ENCODE measurements around the gene PUM2.
"Not testable (repeated sequence)": the region's sequence is repeated elsewhere in the genome, so short reads cannot be mapped to it uniquely, and the experiment has no call there.

PUM2 gene

DNA sequence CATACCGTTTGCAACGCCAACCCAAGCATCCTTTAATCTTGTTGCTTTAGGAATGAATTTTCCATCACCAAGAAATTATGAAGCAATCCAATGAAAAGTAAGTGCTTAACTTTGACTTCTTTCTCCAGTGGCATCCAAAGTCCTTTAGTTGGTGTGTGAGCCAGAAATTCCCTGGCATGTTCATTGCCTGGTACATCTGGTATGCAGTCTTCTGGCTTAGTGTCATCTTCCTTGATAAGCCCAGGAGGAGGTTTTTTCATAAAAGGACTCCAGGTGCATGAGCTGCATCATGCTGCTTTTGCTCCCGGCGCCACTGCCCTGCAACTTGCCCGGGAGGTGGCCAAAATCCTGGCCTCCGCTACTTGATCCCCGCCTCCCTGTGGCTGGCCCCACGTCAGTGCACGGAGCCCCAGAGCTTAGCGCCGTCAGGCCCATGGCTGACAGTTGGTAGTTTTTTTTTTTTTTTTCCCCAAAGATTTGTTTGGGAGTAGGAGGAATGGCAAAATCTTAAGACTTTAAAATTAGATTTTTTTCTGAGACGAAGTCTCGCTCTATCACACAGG, 58.7 kb downstream of the PUM2 start:
- H3K4me1 Mint-ChIP-seq: peaks cover 12% of the 10 kb centered on the region
- H3K27ac Mint-ChIP-seq (ENCODE audit: low read depth): peak overlapping the region; percentile 21
- DNase-seq (ENCODE audit: low spot score in 2 of 2) (no peak), ATAC-seq (replicated peaks; ENCODE audit: extremely low read depth, poor library complexity, severe bottlenecking) (no peak)
- peaks cover 41% of the 10 kb centered on the region for H3K36me3 Mint-ChIP-seq (ENCODE audit: insufficient read depth)
- no peaks in the 10 kb centered on the region for H3K27me3 Mint-ChIP-seq
- H3K4me3 Mint-ChIP-seq: no peak overlapping the region
- no peaks in the 10 kb centered on the region for H3K9me3 Mint-ChIP-seq

DNA sequence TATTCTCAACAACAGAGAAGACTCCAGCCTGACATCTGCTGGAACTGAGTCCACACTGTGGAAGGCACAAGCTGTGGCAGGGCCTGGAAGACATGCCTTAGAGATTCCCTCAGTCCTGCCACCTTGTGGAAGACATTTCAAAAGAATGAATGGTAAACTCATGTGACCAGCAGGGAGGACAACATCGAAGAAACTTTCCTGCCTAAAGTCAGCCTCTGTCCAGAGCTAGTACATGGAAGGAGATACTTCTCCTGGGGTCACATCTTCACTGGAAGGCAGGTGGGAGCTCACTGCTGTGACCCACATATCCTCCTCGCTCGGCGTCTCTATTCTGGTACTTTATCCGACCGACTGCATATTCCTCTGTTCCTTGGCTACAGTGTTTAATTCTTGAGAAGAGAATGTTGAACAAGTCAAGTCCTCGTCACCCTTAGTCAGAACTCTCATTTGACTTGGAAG, 59.5 kb downstream of the PUM2 start:
- no peak for ATAC-seq (replicated peaks; ENCODE audit: extremely low read depth, poor library complexity, severe bottlenecking)
- Mint-ChIP-seq H3K36me3 (ENCODE audit: insufficient read depth) (peaks cover 36% of the 10 kb centered on the region), H3K4me3 (no peak overlapping the region), H3K4me1 (peaks cover 6% of the 10 kb centered on the region), H3K27me3 (no peaks in the 10 kb centered on the region), H3K27ac (ENCODE audit: low read depth) (peak overlapping the region; percentile 21), H3K9me3 (no peaks in the 10 kb centered on the region)
- no peak for DNase-seq (ENCODE audit: low spot score in 2 of 2)

DNA sequence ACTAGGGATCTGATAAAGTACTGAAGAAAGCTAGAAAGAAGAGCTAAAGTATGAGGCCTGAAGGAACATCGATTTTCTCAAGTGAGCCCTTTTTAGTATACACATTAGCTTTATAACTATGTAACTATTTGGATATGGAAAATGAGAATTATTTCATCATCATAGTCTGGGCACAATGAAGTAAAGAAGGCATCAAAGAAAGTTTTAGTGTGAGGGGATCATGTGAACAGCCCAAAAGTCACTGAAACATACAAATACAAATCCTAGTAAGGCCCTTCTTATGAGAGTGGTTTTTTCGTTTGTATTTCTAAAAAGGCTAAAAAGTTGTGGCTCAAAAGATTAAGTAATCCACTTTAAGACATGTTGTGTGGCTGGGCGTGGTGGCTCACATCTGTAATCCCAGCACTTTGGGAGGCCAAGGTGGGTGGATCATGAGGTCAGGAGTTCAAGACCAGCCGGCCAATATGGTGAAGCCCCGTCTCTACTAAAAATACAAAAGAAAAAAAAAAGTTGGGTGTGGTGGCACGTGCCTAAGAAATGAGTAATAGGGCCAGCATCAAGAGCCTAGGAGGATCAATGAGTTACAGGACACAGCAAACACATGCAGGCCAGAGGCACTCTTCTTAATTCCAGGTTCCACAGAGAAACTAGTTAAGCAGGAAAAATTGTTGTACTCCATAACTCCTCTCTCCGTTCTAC, 61.9 kb downstream of the PUM2 start:
- H3K9me3 Mint-ChIP-seq: no peaks in the 10 kb centered on the region
- H3K4me1 Mint-ChIP-seq: peaks cover 6% of the 10 kb centered on the region
- no peaks in the 10 kb centered on the region for H3K27me3 Mint-ChIP-seq
- no peak overlapping the region for H3K4me3 Mint-ChIP-seq
- ATAC-seq (replicated peaks; ENCODE audit: extremely low read depth, poor library complexity, severe bottlenecking): no peak
- no peak for DNase-seq (ENCODE audit: low spot score in 2 of 2)
- H3K27ac Mint-ChIP-seq (ENCODE audit: low read depth): no peak overlapping the region
- H3K36me3 Mint-ChIP-seq (ENCODE audit: insufficient read depth): peaks cover 31% of the 10 kb centered on the region

DNA sequence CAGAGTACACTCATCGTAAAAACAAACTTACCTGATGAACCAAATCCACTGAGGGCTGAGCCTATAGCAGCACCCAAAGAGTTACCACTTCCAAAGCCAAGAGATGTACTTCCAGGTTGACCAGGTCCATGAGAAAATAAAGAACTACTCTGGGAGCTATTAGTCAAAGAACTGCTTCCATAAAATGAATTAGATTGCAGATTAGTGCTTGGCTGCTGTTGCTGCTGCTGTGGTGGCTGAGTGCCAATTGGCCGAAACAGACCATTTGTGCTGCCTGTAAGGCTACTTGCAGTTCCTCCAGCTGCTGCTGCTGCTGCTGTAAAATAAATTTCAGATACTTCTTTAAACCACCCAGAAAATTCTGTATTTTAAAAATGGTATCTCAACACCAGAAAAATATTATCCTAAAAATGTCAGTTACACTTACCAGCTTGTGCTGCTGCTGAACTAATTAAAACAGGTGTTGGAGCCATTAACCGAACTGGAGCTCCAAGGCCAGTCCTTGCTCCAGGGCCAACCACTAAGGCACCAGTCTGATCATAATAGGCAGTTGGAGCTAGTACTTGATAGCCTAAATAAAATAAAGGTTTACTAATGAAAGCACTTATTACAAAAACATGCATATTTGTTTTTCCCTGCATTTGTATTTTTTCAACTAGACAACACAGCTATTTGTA, 67.6 kb downstream of the PUM2 start:
- Mint-ChIP-seq H3K9me3 (no peaks in the 10 kb centered on the region), H3K36me3 (ENCODE audit: insufficient read depth) (peaks cover 36% of the 10 kb centered on the region)

DNA sequence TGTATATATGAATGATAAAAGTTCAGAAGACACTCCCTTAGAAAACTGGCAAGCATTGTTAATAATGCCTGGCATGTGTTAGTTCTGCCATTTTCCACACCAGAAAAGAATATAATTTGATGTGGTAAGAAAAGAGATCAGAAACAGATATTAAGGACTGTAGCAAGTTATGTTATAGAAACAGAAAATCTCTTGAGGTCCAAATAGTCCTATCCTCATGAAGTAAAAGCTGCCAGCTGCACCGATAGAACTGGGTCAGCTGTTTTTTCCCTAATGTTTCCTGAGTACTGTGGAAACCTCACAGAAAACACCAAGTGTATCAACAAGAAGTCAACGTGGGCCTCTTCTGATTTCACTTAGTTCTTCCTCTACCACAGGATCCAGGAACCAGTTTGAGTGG, 68.8 kb downstream of the PUM2 start:
- Mint-ChIP-seq H3K4me3 (no peak overlapping the region), H3K4me1 (peaks cover 15% of the 10 kb centered on the region), H3K36me3 (ENCODE audit: insufficient read depth) (peaks cover 36% of the 10 kb centered on the region), H3K9me3 (no peaks in the 10 kb centered on the region), H3K27me3 (no peaks in the 10 kb centered on the region), H3K27ac (ENCODE audit: low read depth) (peak overlapping the region; percentile 10)
- no peak for DNase-seq (ENCODE audit: low spot score in 2 of 2)
- no peak for ATAC-seq (replicated peaks; ENCODE audit: extremely low read depth, poor library complexity, severe bottlenecking)

More for the DNA sequence above, 67.6 kb downstream of the PUM2 start:
- H3K4me1 Mint-ChIP-seq: peaks cover 15% of the 10 kb centered on the region
- H3K27me3 Mint-ChIP-seq: no peaks in the 10 kb centered on the region
- DNase-seq (ENCODE audit: low spot score in 2 of 2): no peak
- H3K27ac Mint-ChIP-seq (ENCODE audit: low read depth): peak overlapping the region; percentile 19
- ATAC-seq (replicated peaks; ENCODE audit: extremely low read depth, poor library complexity, severe bottlenecking): no peak
- no peak overlapping the region for H3K4me3 Mint-ChIP-seq

DNA sequence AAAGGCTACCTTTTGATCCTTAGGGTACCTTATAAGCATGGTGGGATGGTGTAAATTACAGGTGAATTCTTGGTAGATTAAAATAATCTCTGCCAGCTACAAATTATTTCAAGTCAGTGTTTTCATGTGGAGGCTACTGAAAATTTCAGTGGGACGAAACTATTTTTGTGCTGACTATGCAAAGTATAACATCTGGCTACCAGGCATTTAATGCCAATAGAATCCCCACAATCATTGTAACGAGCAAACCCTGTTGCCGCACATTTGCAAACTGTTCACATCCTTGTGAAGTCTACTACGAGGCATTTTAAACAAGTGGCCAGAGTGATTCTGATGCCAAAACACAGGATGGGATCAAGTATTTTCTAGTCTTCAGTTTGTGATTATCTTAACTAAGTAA, 77.6 kb downstream of the PUM2 start:
- Mint-ChIP-seq H3K27ac (ENCODE audit: low read depth) (no peak overlapping the region), H3K36me3 (ENCODE audit: insufficient read depth) (peaks cover 10% of the 10 kb centered on the region), H3K9me3 (no peaks in the 10 kb centered on the region), H3K27me3 (no peaks in the 10 kb centered on the region), H3K4me1 (no peaks in the 10 kb centered on the region), H3K4me3 (no peak overlapping the region)
- ATAC-seq (replicated peaks; ENCODE audit: extremely low read depth, poor library complexity, severe bottlenecking) (no peak), DNase-seq (ENCODE audit: low spot score in 2 of 2) (no peak)

DNA sequence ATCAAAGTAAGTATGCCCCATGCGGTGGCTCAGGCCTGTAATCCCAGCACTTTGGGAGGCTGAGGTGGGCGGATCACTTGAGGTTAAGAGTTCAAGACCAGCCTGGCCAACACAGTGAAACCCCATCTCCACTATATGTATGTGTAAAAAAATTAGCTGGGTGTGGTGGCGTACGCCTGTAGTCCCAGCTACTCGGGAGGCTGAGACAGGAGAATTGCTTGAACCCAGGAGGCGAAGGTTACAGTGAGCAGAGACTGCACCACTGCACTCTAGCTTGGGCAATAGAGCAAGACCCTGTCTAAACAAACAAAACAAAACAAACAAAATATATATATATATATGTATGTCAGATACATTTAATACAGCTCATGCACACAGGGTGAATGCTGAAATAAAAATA, 82.3 kb downstream of the PUM2 start:
- H3K4me1 Mint-ChIP-seq; H3K27ac Mint-ChIP-seq (ENCODE audit: low read depth); ATAC-seq (replicated peaks; ENCODE audit: extremely low read depth, poor library complexity, severe bottlenecking); H3K4me3 Mint-ChIP-seq; H3K9me3 Mint-ChIP-seq; DNase-seq (ENCODE audit: low spot score in 2 of 2); H3K27me3 Mint-ChIP-seq: not testable (repeated sequence)
- H3K36me3 Mint-ChIP-seq (ENCODE audit: insufficient read depth): peaks cover 21% of the 10 kb centered on the region

DNA sequence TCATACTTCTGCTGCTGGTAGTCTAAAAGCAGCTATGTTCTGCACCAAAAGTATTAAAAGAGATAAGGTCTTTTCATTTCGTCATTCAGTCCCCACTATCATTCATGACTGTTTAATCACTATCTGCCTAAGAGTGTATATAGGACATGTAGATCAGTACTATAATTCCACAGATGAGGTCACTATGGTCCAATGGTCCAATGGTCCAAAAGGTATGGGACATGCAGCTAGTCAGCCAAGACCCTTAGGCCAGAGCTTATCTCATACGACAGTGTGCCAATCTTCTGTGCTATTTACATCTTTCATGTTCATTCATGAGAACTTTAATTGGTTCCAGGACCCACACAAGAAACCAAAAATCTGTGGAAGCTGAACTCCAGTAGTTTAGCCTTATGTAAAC, 83.1 kb downstream of the PUM2 start:
- no peaks in the 10 kb centered on the region for H3K9me3 Mint-ChIP-seq
- no peaks in the 10 kb centered on the region for H3K27me3 Mint-ChIP-seq
- ATAC-seq (replicated peaks; ENCODE audit: extremely low read depth, poor library complexity, severe bottlenecking): no peak
- H3K4me3 Mint-ChIP-seq: no peak overlapping the region
- no peak overlapping the region for H3K27ac Mint-ChIP-seq (ENCODE audit: low read depth)
- peaks cover 22% of the 10 kb centered on the region for H3K36me3 Mint-ChIP-seq (ENCODE audit: insufficient read depth)
- H3K4me1 Mint-ChIP-seq: peaks cover 7% of the 10 kb centered on the region
- no peak for DNase-seq (ENCODE audit: low spot score in 2 of 2)

DNA sequence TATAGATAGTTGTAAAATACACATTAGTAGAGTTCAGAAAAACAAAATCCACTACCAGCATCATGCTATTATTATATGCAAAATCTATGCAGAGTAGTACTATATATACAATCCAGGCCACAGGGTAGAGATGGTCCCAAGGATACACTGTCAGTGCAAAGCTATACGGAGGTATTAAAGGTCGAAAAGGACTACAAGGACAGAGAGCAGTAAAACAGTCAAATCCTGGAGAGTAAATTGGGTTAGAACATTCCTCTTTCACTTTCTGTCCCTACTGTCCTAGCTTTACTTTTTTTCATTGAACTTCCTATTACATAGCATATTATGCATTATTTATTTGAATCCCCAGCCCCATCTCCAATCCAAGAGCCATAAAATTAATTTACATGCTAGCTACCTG, 86.0 kb downstream of the PUM2 start:
- DNase-seq (ENCODE audit: low spot score in 2 of 2) (no peak), ATAC-seq (replicated peaks; ENCODE audit: extremely low read depth, poor library complexity, severe bottlenecking) (no peak)
- Mint-ChIP-seq H3K27ac (ENCODE audit: low read depth) (no peak overlapping the region), H3K36me3 (ENCODE audit: insufficient read depth) (peaks cover 29% of the 10 kb centered on the region), H3K27me3 (no peaks in the 10 kb centered on the region), H3K9me3 (no peaks in the 10 kb centered on the region), H3K4me1 (peaks cover 7% of the 10 kb centered on the region), H3K4me3 (no peak overlapping the region)

DNA sequence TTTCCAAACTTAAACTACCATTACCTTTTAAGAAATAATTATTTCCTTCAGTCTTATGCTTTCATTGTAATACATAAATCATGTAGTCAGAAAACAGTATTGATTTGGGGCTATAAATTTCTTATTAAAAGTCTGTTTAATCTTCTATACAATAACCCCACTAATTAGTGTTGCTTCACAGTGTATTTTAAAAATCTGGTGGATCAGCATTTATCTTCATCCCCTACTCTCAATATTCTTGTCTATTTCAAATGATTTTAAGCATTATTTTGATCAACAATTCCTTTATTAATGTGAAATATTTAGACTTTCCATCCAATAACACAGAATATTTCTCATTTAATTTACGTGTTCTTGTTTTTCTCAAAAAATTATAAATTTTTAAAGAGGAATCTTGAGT, 93.2 kb downstream of the PUM2 start:
- DNase-seq (ENCODE audit: low spot score in 2 of 2): no peak
- H3K9me3 Mint-ChIP-seq: no peaks in the 10 kb centered on the region
- H3K4me3 Mint-ChIP-seq: no peak overlapping the region
- no peaks in the 10 kb centered on the region for H3K27me3 Mint-ChIP-seq
- no peaks in the 10 kb centered on the region for H3K4me1 Mint-ChIP-seq
- no peak overlapping the region for H3K27ac Mint-ChIP-seq (ENCODE audit: low read depth)
- no peak for ATAC-seq (replicated peaks; ENCODE audit: extremely low read depth, poor library complexity, severe bottlenecking)
- peaks cover 61% of the 10 kb centered on the region for H3K36me3 Mint-ChIP-seq (ENCODE audit: insufficient read depth)

DNA sequence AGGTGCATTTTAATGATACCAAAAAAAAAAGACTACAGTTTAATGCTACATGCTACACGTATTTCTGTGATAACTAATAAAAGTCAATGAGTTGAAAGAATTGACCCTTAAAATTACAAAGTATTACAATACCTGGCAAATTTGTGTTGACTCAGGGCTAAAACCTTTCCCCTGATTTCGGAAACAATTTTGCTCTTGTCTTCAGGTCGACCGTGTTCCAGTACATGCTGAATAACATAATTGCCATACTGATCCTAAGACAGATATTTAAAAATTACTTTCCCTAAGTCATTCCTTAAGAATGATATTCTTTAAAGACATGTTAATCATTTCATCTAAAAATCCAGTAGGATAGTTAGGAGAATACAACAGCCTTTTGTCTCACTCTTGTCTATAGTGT, 95.9 kb downstream of the PUM2 start:
- no peak for ATAC-seq (replicated peaks; ENCODE audit: extremely low read depth, poor library complexity, severe bottlenecking)
- no peak overlapping the region for H3K27ac Mint-ChIP-seq (ENCODE audit: low read depth)

DNA sequence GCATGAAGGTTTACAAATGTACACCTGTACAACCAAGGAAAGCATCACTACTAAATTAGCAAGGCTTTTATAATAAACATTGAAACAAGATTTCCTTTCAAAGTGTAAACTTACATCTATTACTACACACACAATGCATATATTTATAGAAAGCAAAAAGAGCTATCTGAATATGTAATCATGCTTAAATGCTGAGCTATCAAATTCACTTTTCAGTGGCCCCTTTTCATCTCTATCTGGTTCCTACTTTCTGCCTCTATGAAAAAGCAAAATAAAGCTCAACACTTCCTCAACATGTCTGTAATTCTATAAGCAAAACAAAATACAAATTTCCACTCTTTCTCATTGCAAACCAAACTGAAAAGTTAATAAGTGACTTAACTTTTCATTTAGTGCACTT, 100.2 kb downstream of the PUM2 start:
- no peaks in the 10 kb centered on the region for H3K4me1 Mint-ChIP-seq

More for the DNA sequence above, 95.9 kb downstream of the PUM2 start:
- DNase-seq (ENCODE audit: low spot score in 2 of 2): no peak
- Mint-ChIP-seq H3K9me3 (no peaks in the 10 kb centered on the region), H3K27me3 (no peaks in the 10 kb centered on the region), H3K36me3 (ENCODE audit: insufficient read depth) (peaks cover 73% of the 10 kb centered on the region), H3K4me3 (no peak overlapping the region), H3K4me1 (no peaks in the 10 kb centered on the region)

DNA sequence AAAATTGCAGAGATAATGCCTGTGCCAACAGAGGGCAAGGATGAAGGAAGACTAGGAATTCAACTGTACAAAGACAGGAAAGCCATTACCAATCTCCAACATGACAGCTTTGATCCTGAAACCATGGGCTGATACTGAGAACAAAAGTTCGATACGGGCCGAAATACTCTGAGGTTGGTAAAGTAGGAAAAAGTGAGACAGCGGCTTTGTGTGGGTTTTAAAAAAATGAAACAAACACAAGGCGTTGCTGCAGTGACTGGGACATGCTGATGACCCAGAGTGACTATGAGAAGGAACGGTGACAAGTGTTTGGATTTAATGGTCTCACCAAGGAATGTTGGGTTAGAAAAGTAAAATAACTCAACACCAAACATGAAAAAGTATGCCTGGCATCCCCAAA, 101.5 kb downstream of the PUM2 start:
- H3K4me1 Mint-ChIP-seq: no peaks in the 10 kb centered on the region

More for the DNA sequence above, 100.2 kb downstream of the PUM2 start:
- no peaks in the 10 kb centered on the region for H3K27me3 Mint-ChIP-seq
- ATAC-seq (replicated peaks; ENCODE audit: extremely low read depth, poor library complexity, severe bottlenecking) (no peak), DNase-seq (ENCODE audit: low spot score in 2 of 2) (no peak)
- H3K4me3 Mint-ChIP-seq: no peak overlapping the region
- peaks cover 79% of the 10 kb centered on the region for H3K36me3 Mint-ChIP-seq (ENCODE audit: insufficient read depth)
- H3K9me3 Mint-ChIP-seq: no peaks in the 10 kb centered on the region
- no peak overlapping the region for H3K27ac Mint-ChIP-seq (ENCODE audit: low read depth)

More for the DNA sequence above, 101.5 kb downstream of the PUM2 start:
- ATAC-seq (replicated peaks; ENCODE audit: extremely low read depth, poor library complexity, severe bottlenecking): no peak
- Mint-ChIP-seq H3K36me3 (ENCODE audit: insufficient read depth) (peaks cover 68% of the 10 kb centered on the region), H3K27ac (ENCODE audit: low read depth) (no peak overlapping the region), H3K27me3 (no peaks in the 10 kb centered on the region), H3K4me3 (no peak overlapping the region), H3K9me3 (no peaks in the 10 kb centered on the region)
- DNase-seq (ENCODE audit: low spot score in 2 of 2): no peak

All from central memory CD8-positive, alpha-beta T cell (primary cell).